ENCODE results near the gene MSRB3.

Gene MSRB3

GRCh38 chr12:65318186-65318685 is 39.8 kb downstream of the MSRB3 start:
- no peak overlapping the region for H2AFZ ChIP-seq
- no peaks in the 10 kb centered on the region for H3K9me3 ChIP-seq (ENCODE audit: control insufficient read depth, low read length)
- no peak overlapping the region for H3K27ac ChIP-seq
- no peaks in the 10 kb centered on the region for H3K36me3 ChIP-seq (ENCODE audit: control insufficient read depth, insufficient read depth, low read length)
- H3K4me2 ChIP-seq (ENCODE audit: low read length): no peak overlapping the region
- no peak for TF ChIP-seq CTCF (IDR thresholded peaks at IDR 0.05)
- no peak overlapping the region for H3K9ac ChIP-seq
- no peaks in the 10 kb centered on the region for H3K4me1 ChIP-seq
- no peak overlapping the region for H3K4me3 ChIP-seq (ENCODE audit: low read depth, low read length)
- H3K79me2 ChIP-seq: no peaks in the 10 kb centered on the region
- H3K27me3 ChIP-seq (ENCODE audit: control insufficient read depth, insufficient read depth, low read length): no peaks in the 10 kb centered on the region

- no peak overlapping the region for H3K4me2 ChIP-seq (ENCODE audit: low read length)
- no peak overlapping the region for H2AFZ ChIP-seq
- H3K9me3 ChIP-seq (ENCODE audit: control insufficient read depth, low read length): no peaks in the 10 kb centered on the region
- H3K36me3 ChIP-seq (ENCODE audit: control insufficient read depth, insufficient read depth, low read length): no peaks in the 10 kb centered on the region
- H3K9ac ChIP-seq: no peak overlapping the region
- no peak overlapping the region for H3K4me3 ChIP-seq (ENCODE audit: low read depth, low read length)
- no peaks in the 10 kb centered on the region for H3K79me2 ChIP-seq
- H3K27me3 ChIP-seq (ENCODE audit: control insufficient read depth, insufficient read depth, low read length): no peaks in the 10 kb centered on the region
- no peaks in the 10 kb centered on the region for H3K4me1 ChIP-seq
- no peak overlapping the region for H3K27ac ChIP-seq
- no peak for TF ChIP-seq CTCF (IDR thresholded peaks at IDR 0.05)
These were observed 41.3 kb downstream of the MSRB3 start for GRCh38 chr12:65319688-65320200.

DNA sequence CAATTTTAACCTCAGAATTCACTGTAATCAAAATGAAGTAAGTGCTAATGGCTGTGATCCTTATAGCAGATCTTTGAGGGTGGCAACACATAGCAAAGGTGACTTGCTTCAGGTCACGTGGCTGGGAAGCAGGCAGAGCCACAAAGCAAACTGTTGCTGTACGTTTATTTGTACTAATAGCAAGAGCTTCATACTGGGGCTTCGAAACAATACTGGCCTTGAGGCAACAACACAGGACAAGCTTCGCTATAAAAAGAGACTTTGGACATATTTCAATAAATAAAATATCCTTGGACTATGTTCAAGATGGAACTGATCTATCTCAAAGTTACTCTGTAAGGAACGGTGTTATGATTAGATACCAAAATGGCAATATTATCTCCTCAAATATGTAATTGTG is 44.6 kb downstream of the MSRB3 start:
- H3K27me3 ChIP-seq (ENCODE audit: control insufficient read depth, insufficient read depth, low read length): no peaks in the 10 kb centered on the region
- no peaks in the 10 kb centered on the region for H3K4me1 ChIP-seq
- no peak overlapping the region for H3K27ac ChIP-seq
- TF ChIP-seq CTCF (IDR thresholded peaks at IDR 0.05): no peak
- no peak overlapping the region for H2AFZ ChIP-seq
- H3K4me3 ChIP-seq (ENCODE audit: low read depth, low read length): no peak overlapping the region
- no peaks in the 10 kb centered on the region for H3K79me2 ChIP-seq
- no peak overlapping the region for H3K4me2 ChIP-seq (ENCODE audit: low read length)
- no peaks in the 10 kb centered on the region for H3K9me3 ChIP-seq (ENCODE audit: control insufficient read depth, low read length)
- no peak overlapping the region for H3K9ac ChIP-seq
- no peaks in the 10 kb centered on the region for H3K36me3 ChIP-seq (ENCODE audit: control insufficient read depth, insufficient read depth, low read length)

GRCh38 chr12:65324056-65324455 is 45.6 kb downstream of the MSRB3 start:
- Histone ChIP-seq H3K79me2 (no peaks in the 10 kb centered on the region), H3K4me2 (ENCODE audit: low read length) (no peak overlapping the region), H3K9me3 (ENCODE audit: control insufficient read depth, low read length) (no peaks in the 10 kb centered on the region), H3K4me1 (no peaks in the 10 kb centered on the region), H3K27ac (no peak overlapping the region), H3K36me3 (ENCODE audit: control insufficient read depth, insufficient read depth, low read length) (no peaks in the 10 kb centered on the region), H2AFZ (no peak overlapping the region), H3K4me3 (ENCODE audit: low read depth, low read length) (no peak overlapping the region), H3K9ac (no peak overlapping the region), H3K27me3 (ENCODE audit: control insufficient read depth, insufficient read depth, low read length) (no peaks in the 10 kb centered on the region)
- no peak for TF ChIP-seq CTCF (IDR thresholded peaks at IDR 0.05)

DNA sequence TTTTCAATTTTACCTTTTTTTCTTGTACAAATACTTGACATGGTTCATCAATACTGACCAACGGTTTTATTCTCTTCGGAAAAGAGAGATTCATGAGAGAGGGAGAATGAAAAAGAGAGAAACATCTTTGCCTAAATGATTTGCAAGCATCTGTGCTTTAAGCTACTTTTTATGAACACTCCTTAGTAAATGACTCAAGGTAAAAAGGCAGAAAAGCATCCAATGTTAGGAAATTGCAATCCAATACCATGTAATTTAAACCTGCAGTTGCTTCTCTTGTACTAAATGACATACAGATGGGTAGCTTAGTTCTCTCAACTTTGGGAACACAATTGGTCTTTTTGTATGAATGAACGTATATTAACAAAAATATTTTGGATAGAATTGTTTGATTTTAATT is 46.1 kb downstream of the MSRB3 start:
- no peak for TF ChIP-seq CTCF (IDR thresholded peaks at IDR 0.05)
- H3K79me2 ChIP-seq: no peaks in the 10 kb centered on the region
- no peaks in the 10 kb centered on the region for H3K4me1 ChIP-seq
- no peak overlapping the region for H3K9ac ChIP-seq
- no peaks in the 10 kb centered on the region for H3K9me3 ChIP-seq (ENCODE audit: control insufficient read depth, low read length)
- H2AFZ ChIP-seq: no peak overlapping the region
- H3K27me3 ChIP-seq (ENCODE audit: control insufficient read depth, insufficient read depth, low read length): no peaks in the 10 kb centered on the region
- H3K4me2 ChIP-seq (ENCODE audit: low read length): no peak overlapping the region
- no peak overlapping the region for H3K27ac ChIP-seq
- H3K36me3 ChIP-seq (ENCODE audit: control insufficient read depth, insufficient read depth, low read length): no peaks in the 10 kb centered on the region
- no peak overlapping the region for H3K4me3 ChIP-seq (ENCODE audit: low read depth, low read length)
